GM18861 (cell line): ENCODE data around the gene GLTPD2.

ENCODE experiments used
- ATAC-seq: cut with Tn5 transposase; IDR thresholded peaks from one replicate; pipeline ENCODE4 v1.9.1; 2021; ENCODE audit not compliant: unreplicated experiment

GLTPD2 gene

DNA sequence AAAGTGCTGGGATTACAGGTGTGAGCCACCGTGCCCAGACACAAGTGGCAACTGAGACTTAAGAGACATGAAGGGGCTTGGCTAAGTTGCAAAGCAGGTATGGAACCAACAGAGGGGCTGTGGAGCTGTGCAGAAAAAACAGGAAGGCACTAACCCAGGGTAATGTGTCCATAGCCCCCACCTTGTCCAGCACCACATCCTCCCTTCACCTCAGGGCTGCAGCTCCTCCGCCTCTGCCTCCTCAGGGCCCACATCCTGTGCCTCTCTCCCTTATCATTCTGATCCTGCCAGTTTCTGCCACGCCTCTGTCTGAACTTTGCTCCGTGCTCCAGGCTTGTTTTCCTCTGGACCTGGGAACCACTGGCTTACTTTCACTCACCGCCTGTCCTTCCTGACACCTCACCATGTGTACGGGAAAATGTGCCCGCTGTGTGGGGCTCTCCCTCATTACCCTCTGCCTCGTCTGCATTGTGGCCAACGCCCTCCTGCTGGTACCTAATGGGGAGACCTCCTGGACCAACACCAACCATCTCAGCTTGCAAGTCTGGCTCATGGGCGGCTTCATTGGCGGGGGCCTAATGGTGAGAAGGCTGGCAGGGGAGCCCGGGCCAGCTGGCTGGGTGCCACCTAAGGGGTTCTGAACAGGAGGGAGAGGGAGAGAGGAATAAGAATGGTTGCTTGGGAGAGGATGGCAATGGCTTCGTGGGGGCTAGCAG lies 17.1 kb upstream of the GLTPD2 start, which contains the start of gene TM4SF5:
Gene TM4SF5, plus strand, starts transcription at position 368 of the 716 bp plus-strand sequence. Its CDS starts 37 bp downstream, at position 405.
- ATAC-seq, result no peak

DNA sequence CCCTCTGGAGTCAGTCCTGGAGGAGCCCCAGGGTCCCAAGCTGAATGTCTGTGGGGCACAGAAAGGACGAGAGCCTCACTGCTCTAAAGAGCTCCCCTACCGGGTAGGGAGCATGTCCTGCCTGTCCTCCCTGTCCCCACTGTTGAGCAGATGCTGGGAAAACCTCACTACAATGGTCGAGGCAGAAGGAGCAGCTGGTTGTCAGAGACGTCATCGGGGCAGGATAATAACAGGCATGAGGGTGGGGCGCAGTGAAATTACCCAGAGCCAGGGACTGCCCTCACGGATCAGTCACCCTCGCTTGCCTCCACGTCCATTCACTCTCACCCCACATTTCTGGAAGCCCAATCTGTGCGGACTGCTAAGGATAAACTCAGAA lies 16.5 kb upstream of the GLTPD2 start:
- no peak for ATAC-seq

DNA sequence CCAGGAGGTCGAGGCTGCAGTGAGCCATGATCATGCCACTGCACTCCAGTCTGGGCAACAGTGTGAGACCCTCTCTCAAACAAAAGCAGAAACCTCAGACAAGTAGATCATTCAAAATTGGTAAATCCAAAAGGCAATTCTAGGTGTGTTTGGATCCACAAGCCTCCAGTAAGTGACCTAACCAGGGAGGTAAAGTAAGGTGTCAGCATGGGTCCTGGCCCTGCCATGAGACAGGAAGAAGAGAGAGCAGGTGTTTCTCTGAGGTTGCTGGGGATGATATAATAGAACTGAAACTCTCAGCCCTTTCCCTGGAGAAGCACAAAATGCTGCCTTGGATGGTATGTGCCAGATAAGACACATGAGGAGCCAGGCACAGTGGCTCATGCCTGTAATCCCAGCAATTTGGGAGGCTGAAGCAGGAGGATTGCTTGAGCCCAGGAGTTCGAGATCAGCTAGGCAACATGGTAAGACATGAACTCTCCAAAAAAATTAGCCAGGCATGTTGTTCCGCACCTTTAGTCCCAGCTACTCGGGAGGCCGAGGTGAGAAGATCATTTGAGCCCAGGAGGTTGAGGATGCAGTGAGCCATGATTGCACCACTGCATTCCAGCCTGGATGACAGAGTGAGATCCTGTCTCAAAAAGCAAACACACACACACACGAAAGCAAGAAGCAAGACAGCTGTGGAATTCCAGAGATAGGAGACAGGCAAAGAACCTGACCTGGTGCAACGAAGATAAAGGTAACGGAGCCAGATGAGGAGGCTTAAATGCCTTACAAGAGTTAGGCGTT lies 10.6 kb upstream of the GLTPD2 start:
- no peak for ATAC-seq

DNA sequence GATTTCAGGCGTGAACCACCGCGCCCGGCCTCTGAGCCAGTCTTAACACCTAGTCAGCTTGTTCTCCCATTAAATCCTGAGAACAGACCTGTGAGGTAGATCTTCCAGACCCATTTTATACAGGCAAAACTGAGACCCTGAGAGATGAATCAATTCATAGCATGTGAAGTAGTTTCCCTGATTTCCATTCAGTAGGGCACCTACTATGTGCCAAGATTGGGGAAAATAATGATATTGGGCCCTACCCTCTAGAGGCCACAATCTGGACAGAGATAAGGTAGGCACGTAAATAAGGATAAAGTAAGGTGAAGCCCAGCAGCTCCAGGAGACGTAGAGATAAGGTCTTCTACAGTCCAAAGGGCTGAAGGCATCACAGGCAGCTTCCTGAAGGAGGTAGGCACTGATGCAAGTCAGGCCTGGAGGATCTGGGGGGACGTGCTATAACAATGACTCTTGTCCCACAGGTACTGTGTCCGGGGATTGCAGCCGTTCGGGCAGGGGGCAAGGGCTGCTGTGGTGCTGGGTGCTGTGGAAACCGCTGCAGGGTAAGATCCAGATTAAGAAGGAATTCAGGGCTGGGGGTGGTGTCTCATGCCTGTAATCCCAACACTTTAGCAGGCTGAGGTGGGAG lies 8.3 kb upstream of the GLTPD2 start:
- no peak for ATAC-seq

DNA sequence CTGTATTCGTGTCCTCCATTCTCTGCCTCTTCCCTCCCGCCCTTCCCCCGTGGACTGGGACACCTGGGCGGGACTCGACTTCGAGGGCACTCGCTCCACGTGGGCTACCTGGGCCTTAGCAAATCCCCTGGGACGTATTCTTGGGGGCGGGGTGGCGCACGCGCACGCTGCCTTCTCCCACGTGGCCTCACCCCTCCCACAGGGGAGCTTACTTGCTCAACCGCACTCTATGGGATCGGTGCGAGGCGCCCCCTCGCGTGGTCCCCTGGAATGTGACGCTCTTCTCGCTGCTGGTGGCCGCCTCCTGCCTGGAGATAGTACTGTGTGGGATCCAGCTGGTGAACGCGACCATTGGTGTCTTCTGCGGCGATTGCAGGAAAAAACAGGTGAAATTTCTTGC lies 6.1 kb upstream of the GLTPD2 start:
- ATAC-seq, result no peak

DNA sequence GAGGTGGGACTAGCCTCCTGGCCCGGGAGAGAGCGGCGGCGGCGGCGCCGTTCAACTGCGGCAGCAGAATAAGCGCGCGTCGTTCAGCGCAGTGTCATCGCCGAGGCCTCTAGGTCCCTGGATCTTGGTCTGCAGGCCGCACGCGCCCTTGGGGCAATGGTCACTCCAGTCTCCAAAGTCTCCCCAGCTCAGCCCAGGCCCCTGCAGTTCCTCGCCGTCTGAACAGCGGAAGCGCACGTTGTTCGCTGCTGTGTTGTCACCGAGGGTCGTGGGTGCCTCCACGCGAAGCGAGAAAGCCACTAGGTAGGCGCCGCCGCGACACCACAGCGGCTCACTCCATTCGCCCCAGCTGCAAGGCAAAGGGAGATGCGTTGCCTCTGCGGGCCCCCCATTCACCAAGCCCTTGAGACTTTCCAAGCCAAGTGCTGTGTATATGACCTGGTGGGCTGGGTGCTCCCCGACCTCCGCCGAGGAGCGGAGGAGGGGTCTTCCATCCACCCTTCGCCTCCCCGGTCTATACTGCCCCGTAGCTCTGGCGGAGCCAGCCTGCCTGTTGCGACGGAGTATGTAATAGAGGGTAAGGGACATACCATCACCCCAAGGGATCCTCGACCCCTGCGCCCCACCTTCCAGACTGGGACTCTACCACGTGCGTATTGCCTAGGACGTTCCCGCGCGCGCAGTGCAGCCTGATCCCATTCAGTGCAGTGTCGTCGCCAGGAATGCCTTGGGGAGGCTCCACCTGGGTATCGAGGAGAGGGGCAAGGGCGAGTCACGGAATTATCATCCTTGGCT lies 3.3 kb upstream of the GLTPD2 start:
- no peak for ATAC-seq

DNA sequence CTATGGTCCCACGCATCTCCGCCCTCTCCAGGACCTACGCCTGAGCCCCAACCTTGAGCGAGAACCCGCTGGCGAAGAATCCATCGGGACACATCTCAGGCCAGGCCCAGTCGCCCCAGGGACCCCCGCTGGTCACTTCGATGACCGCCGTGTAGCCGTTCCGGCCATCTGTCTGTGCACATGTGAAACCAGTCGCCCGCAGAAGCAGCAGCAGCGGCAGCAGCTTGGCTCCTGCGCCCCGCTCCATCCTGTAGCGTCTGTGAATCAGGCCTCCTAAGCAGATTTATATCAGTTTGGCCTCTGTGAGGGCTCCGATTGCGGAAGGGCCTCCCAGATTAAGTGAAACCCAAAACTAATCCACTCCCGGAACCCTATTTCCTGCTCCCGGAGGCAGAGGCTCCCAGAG lies 2.7 kb upstream of the GLTPD2 start, which contains the start of gene VMO1:
Gene VMO1, minus strand, starts transcription at position 259 of the 406 bp plus-strand sequence. Its CDS starts 12 bp downstream, at position 247.
- no peak for ATAC-seq

DNA sequence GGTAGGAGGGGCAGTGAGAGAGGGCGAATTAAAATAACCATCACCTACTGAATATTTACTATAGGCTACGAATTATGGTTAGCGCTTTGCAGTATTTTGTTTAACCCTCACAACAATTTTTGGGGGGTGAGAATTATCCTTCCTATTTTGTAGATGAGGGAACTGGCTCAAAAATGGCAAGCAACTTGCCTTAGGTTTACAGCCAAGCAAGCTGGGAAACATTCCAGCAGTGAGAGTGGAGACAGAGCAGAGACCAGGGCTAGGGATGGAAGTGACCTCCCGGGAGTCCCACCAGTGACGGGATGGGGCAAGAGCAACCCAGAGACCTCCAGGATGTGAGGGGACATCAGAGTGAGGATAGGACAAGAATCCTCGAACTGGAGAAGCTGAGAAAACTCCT lies 2.2 kb upstream of the GLTPD2 start:
- no peak for ATAC-seq

DNA sequence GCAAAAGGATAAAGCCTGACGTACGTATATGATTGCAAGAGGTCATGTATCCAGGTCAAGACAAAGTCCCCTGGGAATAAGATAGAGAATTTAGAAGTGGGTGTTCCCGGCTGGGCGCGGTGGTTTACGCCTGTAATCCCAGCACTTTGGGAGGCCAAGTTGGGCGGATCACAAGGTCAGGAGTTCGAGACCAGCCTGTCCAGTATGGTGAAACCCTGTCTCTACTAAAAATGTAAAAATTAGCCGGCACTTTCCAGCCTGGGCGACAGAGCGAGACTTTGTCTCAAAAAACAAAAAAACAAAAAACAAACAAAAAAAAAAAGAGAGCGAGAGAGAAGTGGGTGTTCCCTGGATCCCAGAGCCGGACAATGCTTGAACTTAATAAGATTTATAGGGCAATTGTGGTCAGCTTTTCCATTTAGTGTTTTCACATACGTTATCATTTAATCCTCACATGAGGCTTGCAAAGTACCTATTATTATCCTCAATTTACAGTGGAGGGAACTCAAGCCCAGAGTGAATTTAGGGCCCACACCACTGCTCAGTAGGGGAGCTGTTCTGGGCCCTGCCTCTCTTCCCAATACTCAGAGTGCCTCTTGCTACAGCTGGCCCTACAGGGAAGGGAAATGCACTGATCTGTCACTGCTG lies 481 bp upstream of the GLTPD2 start:
- no peak for ATAC-seq

DNA sequence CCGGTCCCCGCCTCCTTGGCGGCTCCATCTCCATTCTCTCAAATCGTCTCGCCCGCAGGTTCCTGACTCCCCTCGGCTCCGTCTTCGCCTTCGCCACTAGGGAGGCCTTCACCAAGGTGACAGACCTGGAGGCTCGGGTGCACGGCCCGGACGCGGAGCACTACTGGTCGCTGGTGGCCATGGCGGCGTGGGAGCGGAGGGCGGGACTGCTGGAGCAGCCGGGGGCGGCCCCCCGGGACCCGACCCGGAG lies 862 bp downstream of the GLTPD2 start:
- no peak for ATAC-seq

DNA sequence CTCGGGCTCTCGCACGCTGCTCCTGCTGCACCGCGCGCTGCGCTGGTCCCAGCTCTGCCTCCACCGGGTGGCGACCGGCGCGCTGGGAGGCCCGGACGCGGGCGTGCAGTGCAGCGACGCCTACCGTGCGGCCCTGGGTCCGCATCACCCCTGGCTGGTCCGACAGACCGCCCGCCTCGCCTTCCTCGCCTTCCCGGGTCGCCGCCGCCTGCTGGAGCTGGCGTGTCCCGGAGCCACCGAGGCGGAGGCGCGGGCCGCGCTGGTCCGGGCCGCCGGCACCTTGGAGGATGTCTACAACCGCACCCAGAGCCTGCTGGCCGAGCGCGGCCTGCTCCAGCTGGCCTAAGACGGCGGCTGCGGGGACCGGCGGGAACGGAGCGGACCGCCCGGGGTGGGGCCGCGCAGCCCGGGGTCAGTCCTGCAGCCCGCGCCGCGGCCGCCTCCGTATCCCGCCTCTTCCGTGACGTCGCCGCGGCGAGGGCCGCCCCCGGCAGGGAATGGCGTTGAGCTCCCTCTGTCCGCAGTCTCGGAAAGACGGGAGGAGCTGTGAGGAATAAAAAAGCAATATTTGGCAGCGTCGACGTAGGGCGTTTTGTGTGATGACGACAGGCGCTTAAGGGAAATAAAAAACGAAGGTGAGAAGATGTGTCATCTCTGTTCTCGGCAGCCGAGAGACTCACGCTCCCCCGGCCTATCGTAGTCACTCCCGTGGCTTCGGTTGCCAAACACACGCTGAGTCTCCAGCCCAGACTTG lies 1.4 kb downstream of the GLTPD2 start:
- peak; percentile 87 for ATAC-seq

DNA sequence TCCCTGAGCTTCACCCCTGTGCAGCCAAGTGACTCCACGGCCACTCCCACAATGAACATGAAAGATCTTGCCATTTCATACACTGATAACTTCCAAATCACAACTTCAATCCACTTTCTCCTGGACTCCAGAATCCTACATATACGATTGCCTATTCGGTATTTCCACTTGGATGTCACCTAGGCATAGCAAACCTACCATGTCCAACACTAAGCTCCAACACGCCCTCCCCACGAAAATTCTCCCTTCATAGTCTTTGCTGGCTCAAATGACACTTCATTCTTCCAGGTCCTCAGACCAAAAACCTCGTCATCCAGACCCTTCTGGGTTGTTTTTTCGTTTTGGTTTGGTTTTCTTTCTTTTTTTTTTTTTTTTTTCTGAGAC lies 1.9 kb downstream of the GLTPD2 start:
- ATAC-seq, result no peak

DNA sequence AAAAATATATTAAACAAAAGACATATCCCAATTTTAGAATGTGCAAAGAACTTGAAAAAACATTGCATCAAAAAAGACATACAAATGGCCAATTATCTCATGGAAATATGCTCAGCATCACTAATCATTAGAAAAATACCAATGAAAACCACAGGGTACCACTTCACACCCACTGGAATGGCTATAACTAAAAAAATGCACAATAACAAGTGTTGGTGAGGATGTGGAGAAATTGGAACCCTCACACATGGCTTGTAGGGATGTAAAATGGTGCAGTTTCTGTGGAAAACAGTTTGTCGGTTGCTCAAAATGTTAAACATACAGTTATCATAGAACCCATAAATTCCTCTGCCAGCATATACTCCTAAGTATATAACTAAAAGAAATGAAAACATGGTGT lies 6.4 kb downstream of the GLTPD2 start:
- no peak for ATAC-seq

DNA sequence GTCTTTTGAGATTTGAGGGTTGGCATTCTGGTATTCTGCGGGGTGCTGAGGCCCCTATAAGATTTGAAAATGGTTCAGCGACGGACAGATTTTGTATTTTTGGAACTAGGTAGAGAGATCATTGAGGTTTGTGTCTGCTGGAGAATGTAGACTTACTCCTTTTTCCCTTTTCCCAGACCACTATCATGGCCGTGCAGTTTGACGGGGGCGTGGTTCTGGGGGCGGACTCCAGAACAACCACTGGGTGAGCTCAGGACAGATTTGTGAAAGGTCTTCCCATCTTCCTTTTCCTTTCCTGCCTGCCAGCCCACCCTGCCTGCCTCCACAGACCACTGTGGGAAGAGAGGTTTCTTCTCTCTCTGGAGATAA lies 7.8 kb downstream of the GLTPD2 start:
- no peak for ATAC-seq

DNA sequence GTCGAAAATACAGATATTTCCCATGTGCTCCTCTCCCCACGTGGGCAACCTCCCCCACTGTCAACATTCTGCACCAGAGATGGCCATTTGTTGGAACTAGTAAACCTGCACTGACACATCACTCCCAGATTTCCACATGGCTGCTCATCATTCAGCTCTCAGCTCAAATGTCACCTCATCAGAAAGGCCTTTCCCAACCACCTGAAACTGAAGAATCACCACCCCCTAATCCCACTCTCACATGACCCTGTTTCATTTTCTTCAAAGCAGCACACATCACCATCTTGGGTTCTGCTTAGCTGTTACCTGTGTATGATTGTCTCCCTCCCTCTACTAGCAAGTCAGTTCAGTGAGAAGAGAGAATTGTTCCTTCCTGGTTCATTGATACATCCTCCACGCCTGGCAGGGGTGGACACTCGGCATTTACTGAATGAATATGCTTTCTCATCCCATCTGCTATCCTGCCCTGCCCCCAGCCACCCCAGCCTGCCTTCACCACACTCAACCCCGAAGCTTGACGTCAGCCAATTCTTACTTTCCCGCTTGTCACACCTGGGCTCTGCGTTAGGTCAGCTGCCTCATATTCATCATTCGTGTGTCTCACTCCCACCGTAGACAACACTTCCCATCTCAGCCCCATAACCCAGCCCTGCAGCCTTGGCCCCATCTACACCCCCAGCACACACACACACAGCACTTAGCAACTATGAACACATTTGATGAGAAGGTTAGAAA lies 11.9 kb downstream of the GLTPD2 start:
- no peak for ATAC-seq

DNA sequence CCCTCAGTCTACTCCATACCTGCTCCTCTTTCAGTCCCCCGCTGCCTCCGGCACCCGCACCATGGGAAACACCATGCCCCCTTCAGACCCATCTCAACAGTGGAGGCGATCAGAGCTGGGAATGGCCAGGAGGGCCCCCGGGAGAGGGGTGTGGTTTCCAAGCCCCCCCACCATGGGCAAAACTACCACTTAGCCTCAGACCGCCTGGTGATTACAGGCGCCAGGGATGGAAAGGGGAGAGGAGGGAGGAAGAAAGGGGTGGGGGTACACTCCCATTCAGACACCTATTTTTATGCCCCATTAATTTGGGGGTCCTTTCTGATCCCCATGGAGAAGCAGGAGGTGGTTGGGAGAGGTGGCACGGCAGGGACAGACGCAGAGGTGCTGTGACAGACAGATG lies 13.5 kb downstream of the GLTPD2 start, which contains the start of gene C17orf114:
Gene C17orf114, minus strand, starts transcription at position 101 of the 400 bp plus-strand sequence.
- ATAC-seq, result no peak

DNA sequence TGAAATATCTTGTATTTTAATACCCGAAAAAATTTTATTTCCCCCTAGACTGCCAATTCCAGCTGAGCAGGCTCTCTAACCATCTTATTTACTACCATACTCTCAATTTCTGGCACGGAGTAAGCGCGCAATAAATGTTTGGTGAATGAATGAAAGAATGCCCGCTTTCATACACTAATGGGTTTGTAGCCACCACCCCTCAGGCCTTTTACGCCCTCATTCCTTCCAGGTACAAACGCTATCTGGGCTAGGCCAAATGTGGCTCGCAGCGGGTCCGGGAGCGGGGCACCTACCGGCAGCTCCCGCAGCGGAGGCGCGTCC lies 17.7 kb downstream of the GLTPD2 start:
- ATAC-seq, result no peak

DNA sequence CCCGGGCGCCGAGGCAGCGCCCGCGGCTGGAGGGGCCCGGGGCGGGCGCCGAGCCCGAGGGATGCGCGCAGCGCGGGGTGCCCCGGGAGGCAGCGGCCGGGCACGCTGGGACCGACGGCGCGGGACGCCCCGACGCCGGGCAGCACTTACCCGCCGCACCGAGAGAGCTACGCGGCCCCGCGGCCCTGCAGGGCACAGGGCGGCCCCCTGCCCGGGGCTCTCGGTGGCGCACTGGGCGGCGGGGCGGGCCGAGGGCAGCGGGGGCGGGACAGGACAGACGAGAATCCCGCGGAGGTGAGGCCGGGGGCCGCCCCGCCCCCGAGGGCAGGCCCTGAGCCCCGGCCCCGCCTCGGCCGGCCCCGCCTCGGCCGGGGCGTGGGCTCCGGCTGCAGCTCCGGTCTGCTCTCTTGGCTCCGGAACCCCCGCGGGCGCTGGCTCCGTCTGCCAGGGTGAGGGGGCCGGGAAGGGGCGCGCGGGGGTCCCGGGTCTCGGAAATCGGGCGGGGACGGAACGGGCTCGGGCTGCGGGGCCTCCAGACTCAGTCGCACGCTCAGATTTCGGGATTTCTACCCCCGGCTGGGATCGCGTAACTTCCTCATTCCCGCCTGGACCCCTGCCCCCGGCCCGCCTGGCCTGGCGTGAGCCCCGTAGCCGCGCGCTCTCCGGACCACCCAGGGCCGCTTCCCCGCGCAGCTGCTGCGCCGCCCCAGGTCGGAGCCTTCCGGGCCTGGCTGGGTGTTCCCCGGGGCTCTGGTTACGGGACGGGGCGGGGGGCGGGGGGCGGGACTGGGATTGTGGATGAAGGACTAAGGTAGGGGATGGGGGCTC lies 18.2 kb downstream of the GLTPD2 start, which contains the start of gene PLD2:
Gene PLD2, plus strand, starts transcription at position 376 of the 828 bp plus-strand sequence. CDS start 621 bp downstream, outside the sequence.
- peak; percentile 77 for ATAC-seq
